Measurements from ENCODE around the gene NFKBIZ.

GRCh38 chr3:101823525-101823924, 25.8 kb upstream of the NFKBIZ start:
- no peak for TF ChIP-seq POLR2A (IDR thresholded peaks at IDR 0.05)
- TF ChIP-seq CTCF (IDR thresholded peaks at IDR 0.05), result no peak
